GM19395 (cell line): ENCODE measurements around the gene SMURF2.
"Not testable (repeated sequence)": the region's sequence is repeated elsewhere in the genome, so short reads cannot be mapped to it uniquely, and the experiment has no call there.

Source experiments
- ATAC-seq: cut with Tn5 transposase; IDR thresholded peaks from one replicate; pipeline ENCODE4 v1.9.1; 2021; ENCODE audit warnings: mild to moderate bottlenecking, moderate library complexity; ENCODE audit not compliant: unreplicated experiment

SMURF2 gene

GRCh38 chr17:64599187-64599676 is 62.9 kb downstream of the SMURF2 start:
- ATAC-seq: peak; percentile 96

GRCh38 chr17:64598672-64599071 is 63.4 kb downstream of the SMURF2 start:
- no peak for ATAC-seq

DNA sequence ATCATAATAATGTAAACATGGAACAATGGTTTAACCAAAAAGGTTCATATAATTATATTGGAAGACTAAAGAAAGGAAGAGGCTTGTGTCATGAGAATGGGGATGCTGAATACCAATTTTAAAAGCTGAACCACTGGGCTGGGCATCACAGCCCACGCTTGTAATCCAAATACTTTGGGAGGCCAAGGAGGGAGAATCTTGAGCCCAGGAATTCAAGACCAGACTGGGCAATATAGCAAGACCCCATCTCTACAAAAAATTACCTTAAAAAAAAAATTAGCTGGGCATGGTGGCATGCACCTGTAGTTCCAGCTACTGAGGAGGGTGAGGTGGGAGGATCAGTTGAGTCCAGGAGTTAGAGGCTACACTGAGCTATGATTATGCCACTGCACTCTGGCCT is 65.1 kb downstream of the SMURF2 start:
- ATAC-seq: no peak

GRCh38 chr17:64596439-64596838 is 65.7 kb downstream of the SMURF2 start:
- no peak for ATAC-seq

- ATAC-seq: no peak
Observed at GRCh38 chr17:64591944-64592343, 70.2 kb downstream of the SMURF2 start.

DNA sequence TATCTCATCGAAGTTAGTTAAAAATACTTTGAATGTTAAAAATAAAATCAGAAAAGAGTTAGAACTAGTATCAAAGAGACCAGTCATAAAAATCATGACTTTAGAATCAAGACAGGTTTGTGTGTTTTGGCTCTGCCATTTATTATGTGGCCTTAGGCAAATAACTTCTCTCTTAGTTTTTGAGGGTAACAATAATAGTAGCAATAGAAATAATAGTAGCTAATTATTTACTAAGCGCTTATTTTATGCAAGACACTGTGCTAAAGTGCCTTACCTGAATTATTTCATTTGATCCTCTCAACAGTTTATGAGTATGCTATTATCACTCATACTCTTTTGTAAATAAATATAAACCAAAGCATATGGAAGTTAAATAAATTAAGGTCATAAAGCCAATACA is 77.0 kb downstream of the SMURF2 start:
- ATAC-seq: no peak

DNA sequence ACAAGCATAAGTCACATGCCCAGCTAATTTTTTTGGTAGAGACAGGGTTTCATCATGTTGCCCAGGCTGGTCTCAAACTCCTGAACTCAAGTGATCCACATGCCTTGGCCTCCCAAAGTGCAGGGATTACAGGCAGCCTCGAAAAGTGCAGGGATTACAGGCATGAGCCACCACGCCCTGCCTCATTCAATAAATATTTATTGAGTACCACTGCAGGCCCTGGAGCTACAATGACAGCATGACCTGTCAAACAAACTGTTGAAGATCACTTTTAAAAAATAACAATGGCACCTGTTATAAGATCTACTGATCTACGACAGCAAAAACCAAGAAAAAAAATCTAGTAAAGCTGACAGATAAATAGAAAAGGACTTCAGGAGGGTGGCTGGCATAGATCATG is 79.1 kb downstream of the SMURF2 start:
- ATAC-seq: no peak

DNA sequence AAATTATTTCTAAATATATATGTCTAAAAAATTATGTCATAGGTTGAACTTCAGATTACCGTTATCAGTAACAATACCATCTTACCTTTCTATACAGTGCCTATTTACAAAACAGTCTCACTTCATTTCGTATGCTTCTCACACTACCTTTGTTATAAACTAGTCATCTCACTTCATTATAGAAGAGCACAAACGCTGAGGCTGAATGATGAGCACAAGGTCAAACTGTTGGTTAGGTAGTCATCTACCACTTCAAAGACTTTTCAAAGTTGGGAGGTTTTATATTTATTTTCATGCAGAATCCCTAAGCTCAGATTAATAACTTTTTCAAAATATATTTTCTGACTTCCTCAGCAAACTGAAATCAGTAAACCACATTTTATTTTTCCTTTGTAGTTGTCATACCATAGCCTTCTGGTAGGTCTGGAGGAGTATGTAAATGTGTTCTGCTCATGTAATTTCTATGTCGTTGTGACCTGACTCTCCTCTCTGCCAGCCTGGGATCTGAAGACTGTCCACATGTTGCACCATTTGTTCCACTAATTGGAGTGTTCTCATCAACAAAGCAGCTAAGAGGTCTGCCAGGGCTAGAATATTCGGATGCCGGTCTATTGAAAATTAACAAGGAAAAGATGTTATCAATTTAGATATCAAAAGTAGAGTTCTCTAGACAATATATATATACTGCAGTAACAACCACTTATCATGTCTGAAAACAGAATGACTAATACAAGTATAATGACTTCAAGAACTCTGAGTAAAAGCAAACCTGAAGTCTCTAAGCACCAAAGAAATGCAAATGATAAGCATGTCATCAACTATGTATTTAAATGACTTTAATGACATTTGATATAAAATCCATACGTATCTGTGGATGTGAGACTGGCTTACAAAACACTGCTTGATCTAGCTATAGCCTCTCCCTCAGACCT is 81.5 kb downstream of the SMURF2 start:
- ATAC-seq: no peak

- ATAC-seq: no peak
Observed at GRCh38 chr17:64579917-64580316, 82.2 kb downstream of the SMURF2 start.

- not testable (repeated sequence) for ATAC-seq
Observed at GRCh38 chr17:64577025-64577424, 85.1 kb downstream of the SMURF2 start.

- no peak for ATAC-seq
Observed at GRCh38 chr17:64575431-64575830, 86.7 kb downstream of the SMURF2 start.

GRCh38 chr17:64574646-64575045 is 87.5 kb downstream of the SMURF2 start:
- ATAC-seq: no peak

- ATAC-seq: no peak
Observed at GRCh38 chr17:64573214-64573613, 88.9 kb downstream of the SMURF2 start.

DNA sequence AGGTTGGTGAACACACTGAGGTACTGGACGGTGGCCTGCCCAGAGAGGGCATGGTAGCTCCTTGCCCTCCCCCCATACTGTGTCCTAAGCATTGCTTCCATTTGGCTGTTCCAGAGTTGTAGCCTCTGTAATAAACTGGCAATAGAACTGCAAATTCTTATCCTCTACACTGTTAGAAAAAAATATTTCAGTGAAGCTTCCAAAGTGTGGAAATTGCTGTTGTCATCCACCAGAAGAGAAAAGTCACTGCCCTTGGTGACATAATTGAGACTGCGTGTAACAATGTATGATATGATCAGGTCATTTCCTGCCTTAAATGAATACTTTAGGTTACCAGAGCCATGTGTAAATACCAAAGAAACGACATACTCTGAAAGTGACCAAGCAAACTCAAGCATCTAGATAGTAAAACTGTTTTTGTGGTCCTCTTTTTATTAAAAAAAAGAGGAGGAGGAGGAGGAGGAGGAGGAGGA is 89.4 kb downstream of the SMURF2 start:
- ATAC-seq: no peak

GRCh38 chr17:64571746-64572145 is 90.4 kb downstream of the SMURF2 start:
- ATAC-seq: no peak

GRCh38 chr17:64565563-64565962 is 96.5 kb downstream of the SMURF2 start:
- no peak for ATAC-seq

- no peak for ATAC-seq
Observed at GRCh38 chr17:64564098-64564497, 98.0 kb downstream of the SMURF2 start.

GRCh38 chr17:64555281-64555680 is 106.8 kb downstream of the SMURF2 start:
- ATAC-seq: no peak

- no peak for ATAC-seq
Observed at GRCh38 chr17:64554028-64554637, 108.0 kb downstream of the SMURF2 start.

DNA sequence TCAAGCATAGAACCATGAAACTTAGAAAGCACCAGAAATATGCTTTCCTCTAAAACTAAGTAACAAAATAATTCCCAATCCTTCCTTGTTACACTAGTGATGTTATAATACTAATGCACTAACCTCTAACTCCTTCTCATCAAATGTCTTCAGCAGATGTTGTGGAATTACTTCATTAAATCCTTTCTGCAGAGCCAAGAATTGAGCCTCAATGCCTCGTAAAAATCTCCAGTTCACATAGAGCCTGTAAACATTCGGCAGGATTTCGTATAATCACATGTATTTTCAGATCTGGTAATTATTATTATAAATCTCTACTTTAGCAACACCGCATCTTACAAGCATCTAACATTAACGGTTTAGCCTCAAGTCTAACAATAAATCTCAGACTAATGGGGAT is 110.6 kb downstream of the SMURF2 start:
- ATAC-seq: no peak

- ATAC-seq: no peak
Observed at GRCh38 chr17:64547319-64547718, 114.8 kb downstream of the SMURF2 start.

- no peak for ATAC-seq
Observed at GRCh38 chr17:64546716-64547115, 115.4 kb downstream of the SMURF2 start.
